SK-N-SH treated with all-trans-retinoic acid at 6 μM for 48 hours (cell line): ENCODE measurements around the gene DTL.

Experiments used
- ESRRG ChIP-seq: fragments of 250-450 bp; sonication (Bioruptor Pico); IDR thresholded peaks from 2 replicates; pipeline ENCODE4 v1.6.1; 2021; ENCODE audit warnings: mild to moderate bottlenecking
- GLIS3 ChIP-seq: fragments of 250-450 bp; sonication (Bioruptor Pico); IDR thresholded peaks from 2 replicates; pipeline ENCODE4 v1.5.0; 2020; ENCODE audit warnings: mild to moderate bottlenecking, moderate library complexity
- OSR1 ChIP-seq: fragments of 250-450 bp; sonication (Bioruptor Pico); IDR thresholded peaks from 2 replicates; pipeline ENCODE4 v1.8.0; 2022; ENCODE audit warnings: moderate library complexity, mild to moderate bottlenecking, inconsistent platforms
- PPARA ChIP-seq: fragments of 250-450 bp; sonication (Bioruptor Pico); IDR thresholded peaks from 2 replicates; pipeline ENCODE4 v1.5.0; 2020; ENCODE audit warnings: mild to moderate bottlenecking, borderline replicate concordance
- RARB ChIP-seq: fragments of 250-450 bp; sonication (Bioruptor Pico); IDR thresholded peaks from 2 replicates; pipeline ENCODE4 v1.8.0; 2021; ENCODE audit warnings: mild to moderate bottlenecking, moderate library complexity
- SNAI2 ChIP-seq: fragments of 250-450 bp; sonication (Bioruptor Pico); IDR thresholded peaks from 2 replicates; pipeline ENCODE4 v1.5.0; 2020; ENCODE audit warnings: mild to moderate bottlenecking, moderate library complexity
- TOX ChIP-seq: fragments of 250-450 bp; sonication (Bioruptor Pico); IDR thresholded peaks from 2 replicates; pipeline ENCODE4 v1.8.0; 2021; ENCODE audit warnings: mild to moderate bottlenecking, moderate library complexity, borderline replicate concordance
- TF ChIP-seq, protein P1 (sequence below): fragments of 250-450 bp; sonication (Bioruptor Pico); IDR thresholded peaks from 2 replicates; pipeline ENCODE4 v1.5.1; 2021; ENCODE audit warnings: mild to moderate bottlenecking, moderate library complexity
- TF ChIP-seq, protein P2 (sequence below): fragments of 250-450 bp; sonication (Bioruptor Pico); IDR thresholded peaks from 2 replicates; pipeline ENCODE4 v1.5.0; 2020; ENCODE audit warnings: mild to moderate bottlenecking, moderate library complexity
- TF ChIP-seq, protein P3 (sequence below): fragments of 250-450 bp; sonication (Bioruptor Pico); IDR thresholded peaks from 2 replicates; pipeline ENCODE4 v1.8.0; 2020; ENCODE audit warnings: mild to moderate bottlenecking, moderate library complexity, borderline replicate concordance

DNA sequence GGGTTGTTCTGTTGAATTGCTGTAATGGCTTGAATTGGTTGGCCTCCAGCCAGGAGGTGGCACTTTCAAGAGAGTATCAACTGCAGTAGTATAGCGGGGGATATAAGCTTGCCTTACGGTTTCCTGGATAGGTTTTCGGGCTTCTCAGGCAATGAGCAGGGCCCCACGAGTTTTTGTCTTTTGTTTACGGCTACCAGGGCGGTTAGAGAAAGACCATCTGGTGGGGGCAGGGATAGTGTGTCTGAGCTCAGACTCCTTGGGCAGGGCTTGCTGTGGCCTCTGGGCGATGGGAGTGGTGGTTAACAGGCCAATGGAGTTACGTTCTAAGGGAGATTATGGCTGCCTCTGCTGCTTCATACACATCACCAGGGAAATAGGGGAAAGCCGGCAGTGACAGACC is 62.8 kb downstream of the DTL start:
- TF ChIP-seq, protein P1, sequence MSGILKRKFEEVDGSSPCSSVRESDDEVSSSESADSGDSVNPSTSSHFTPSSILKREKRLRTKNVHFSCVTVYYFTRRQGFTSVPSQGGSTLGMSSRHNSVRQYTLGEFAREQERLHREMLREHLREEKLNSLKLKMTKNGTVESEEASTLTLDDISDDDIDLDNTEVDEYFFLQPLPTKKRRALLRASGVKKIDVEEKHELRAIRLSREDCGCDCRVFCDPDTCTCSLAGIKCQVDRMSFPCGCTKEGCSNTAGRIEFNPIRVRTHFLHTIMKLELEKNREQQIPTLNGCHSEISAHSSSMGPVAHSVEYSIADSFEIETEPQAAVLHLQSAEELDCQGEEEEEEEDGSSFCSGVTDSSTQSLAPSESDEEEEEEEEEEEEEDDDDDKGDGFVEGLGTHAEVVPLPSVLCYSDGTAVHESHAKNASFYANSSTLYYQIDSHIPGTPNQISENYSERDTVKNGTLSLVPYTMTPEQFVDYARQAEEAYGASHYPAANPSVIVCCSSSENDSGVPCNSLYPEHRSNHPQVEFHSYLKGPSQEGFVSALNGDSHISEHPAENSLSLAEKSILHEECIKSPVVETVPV: no peak
- no peak for TF ChIP-seq SNAI2 (CRISPR knock-in tag)
- no peak for TF ChIP-seq GLIS3 (CRISPR knock-in tag)
- TF ChIP-seq, protein P2, sequence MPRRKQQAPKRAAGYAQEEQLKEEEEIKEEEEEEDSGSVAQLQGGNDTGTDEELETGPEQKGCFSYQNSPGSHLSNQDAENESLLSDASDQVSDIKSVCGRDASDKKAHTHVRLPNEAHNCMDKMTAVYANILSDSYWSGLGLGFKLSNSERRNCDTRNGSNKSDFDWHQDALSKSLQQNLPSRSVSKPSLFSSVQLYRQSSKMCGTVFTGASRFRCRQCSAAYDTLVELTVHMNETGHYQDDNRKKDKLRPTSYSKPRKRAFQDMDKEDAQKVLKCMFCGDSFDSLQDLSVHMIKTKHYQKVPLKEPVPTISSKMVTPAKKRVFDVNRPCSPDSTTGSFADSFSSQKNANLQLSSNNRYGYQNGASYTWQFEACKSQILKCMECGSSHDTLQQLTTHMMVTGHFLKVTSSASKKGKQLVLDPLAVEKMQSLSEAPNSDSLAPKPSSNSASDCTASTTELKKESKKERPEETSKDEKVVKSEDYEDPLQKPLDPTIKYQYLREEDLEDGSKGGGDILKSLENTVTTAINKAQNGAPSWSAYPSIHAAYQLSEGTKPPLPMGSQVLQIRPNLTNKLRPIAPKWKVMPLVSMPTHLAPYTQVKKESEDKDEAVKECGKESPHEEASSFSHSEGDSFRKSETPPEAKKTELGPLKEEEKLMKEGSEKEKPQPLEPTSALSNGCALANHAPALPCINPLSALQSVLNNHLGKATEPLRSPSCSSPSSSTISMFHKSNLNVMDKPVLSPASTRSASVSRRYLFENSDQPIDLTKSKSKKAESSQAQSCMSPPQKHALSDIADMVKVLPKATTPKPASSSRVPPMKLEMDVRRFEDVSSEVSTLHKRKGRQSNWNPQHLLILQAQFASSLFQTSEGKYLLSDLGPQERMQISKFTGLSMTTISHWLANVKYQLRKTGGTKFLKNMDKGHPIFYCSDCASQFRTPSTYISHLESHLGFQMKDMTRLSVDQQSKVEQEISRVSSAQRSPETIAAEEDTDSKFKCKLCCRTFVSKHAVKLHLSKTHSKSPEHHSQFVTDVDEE (CRISPR knock-in tag): no peak
- no peak for TF ChIP-seq ESRRG (CRISPR knock-in tag)
- TF ChIP-seq OSR1 (CRISPR knock-in tag): no peak
- TF ChIP-seq, protein P3, sequence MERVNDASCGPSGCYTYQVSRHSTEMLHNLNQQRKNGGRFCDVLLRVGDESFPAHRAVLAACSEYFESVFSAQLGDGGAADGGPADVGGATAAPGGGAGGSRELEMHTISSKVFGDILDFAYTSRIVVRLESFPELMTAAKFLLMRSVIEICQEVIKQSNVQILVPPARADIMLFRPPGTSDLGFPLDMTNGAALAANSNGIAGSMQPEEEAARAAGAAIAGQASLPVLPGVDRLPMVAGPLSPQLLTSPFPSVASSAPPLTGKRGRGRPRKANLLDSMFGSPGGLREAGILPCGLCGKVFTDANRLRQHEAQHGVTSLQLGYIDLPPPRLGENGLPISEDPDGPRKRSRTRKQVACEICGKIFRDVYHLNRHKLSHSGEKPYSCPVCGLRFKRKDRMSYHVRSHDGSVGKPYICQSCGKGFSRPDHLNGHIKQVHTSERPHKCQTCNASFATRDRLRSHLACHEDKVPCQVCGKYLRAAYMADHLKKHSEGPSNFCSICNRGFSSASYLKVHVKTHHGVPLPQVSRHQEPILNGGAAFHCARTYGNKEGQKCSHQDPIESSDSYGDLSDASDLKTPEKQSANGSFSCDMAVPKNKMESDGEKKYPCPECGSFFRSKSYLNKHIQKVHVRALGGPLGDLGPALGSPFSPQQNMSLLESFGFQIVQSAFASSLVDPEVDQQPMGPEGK (CRISPR knock-in tag): no peak
- no peak for TF ChIP-seq RARB (CRISPR knock-in tag)
- TF ChIP-seq PPARA (CRISPR knock-in tag): no peak
- no peak for TF ChIP-seq TOX (CRISPR knock-in tag)
